ENCODE data around the gene SPON1. TPM values are rescaled to one million over a fixed set of nuclear protein-coding genes. Genes with fewer than 3 reads are reported as not detected.
"Not testable (repeated sequence)": the region's sequence is repeated elsewhere in the genome, so short reads cannot be mapped to it uniquely, and the experiment has no call there.

SPON1 gene
- total RNA-seq, 2 donors from 2014 or later, result 4.8 to 7.3 TPM

DNA sequence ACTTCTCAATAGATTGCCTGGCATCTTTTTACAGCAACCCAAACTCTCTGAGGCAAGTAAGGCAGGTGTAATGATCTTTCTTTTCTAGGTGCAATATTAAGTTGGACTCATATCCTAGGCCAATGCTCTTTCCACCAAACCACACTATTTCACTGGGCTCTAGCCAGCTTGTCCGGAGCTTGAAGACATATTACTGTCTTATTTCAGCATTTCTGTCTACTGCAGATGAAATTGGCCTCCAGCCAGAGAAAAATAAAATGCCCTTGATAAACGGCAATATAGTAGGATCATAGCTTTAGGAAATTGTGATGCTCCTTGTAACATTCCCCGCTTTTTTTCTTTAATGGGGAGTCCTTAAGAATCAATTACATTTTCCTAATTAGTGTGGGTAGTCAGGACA, 48.1 kb downstream of the SPON1 start:
- H3K27ac Mint-ChIP-seq, result no peak overlapping the region
- no peak for ATAC-seq

DNA sequence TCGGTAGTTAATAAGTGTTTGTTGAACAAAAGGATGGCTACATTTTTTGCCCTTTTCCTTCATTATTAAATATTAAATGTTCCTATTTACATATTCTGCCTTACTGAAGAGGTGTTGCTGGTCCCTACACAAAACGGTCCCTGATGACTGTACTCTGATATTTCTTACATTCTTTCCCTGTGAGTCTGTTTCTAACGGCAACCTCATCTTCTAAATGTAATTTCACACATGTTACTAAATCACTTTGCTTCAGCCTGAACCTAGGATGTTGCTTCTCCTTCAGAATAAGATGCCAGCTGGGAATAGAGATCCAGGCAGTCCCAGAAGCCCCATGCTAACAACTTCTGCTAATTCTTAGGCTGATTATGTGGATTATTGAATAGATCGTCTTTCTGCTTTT, 50.3 kb downstream of the SPON1 start:
- Mint-ChIP-seq H3K27me3 (no peaks in the 10 kb centered on the region), H3K4me1 (peaks cover 2% of the 10 kb centered on the region), H3K27ac (no peak overlapping the region), H3K36me3 (ENCODE audit: low read depth) (no peaks in the 10 kb centered on the region), H3K4me3 (no peak overlapping the region)
- ATAC-seq, result no peak
- H3K9me3 ChIP-seq (ENCODE audit: control insufficient read depth, low read length, poor library complexity, severe bottlenecking), result no peaks in the 10 kb centered on the region
- DNase-seq, result no peak

More for the DNA sequence above, 48.1 kb downstream of the SPON1 start:
- peaks cover 2% of the 10 kb centered on the region for H3K4me1 Mint-ChIP-seq
- no peaks in the 10 kb centered on the region for H3K36me3 Mint-ChIP-seq (ENCODE audit: low read depth)
- no peaks in the 10 kb centered on the region for H3K27me3 Mint-ChIP-seq
- H3K4me3 Mint-ChIP-seq, result no peak overlapping the region
- H3K9me3 ChIP-seq (ENCODE audit: control insufficient read depth, low read length, poor library complexity, severe bottlenecking), result no peaks in the 10 kb centered on the region
- DNase-seq, result no peak

DNA sequence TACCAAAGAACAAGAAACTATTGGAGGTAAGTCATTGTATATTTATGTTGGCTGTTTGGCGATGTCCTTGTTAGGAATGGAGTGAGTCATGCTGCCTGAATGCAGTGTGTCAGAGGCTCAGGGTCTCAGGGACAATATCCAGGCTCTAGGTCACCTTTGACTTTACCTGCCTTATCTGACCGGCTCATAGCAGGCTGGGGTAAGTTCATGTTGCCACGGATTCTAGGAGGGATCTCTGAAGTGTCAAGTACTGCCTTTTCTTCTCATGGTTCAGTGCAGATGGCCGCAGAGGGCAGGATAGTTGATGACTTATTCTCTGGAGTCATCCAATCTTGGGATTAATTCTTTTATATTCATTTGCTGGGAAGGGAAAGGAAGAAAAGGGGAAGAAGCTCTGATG, 53.2 kb downstream of the SPON1 start:
- Mint-ChIP-seq H3K27me3 (no peaks in the 10 kb centered on the region), H3K36me3 (ENCODE audit: low read depth) (no peaks in the 10 kb centered on the region), H3K4me3 (no peak overlapping the region), H3K27ac (no peak overlapping the region), H3K4me1 (peaks cover 2% of the 10 kb centered on the region)
- ATAC-seq (no peak), DNase-seq (no peak)
- no peaks in the 10 kb centered on the region for H3K9me3 ChIP-seq (ENCODE audit: control insufficient read depth, low read length, poor library complexity, severe bottlenecking)

DNA sequence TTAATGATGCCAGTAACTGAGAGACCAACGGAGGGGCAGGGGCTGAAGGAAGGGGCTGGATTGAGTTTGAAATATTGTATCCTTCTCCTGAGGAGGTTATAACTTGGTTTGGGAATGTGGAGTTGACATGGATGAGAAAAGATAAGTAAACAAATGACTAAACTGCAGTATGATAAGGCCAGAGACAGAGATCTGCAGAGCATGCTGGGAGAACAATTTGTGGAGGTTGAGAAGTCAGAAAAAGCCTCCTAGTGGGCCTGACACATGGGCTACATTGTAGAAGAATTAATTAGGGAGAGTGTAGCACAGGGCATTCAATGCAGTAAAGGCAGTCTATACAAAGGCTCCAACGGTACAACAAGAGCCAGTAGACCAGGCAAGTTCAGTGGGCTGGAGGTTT, 55.9 kb downstream of the SPON1 start:
- Mint-ChIP-seq H3K27me3 (peaks cover 15% of the 10 kb centered on the region), H3K4me1 (no peaks in the 10 kb centered on the region), H3K4me3 (no peak overlapping the region), H3K27ac (no peak overlapping the region), H3K36me3 (ENCODE audit: low read depth) (no peaks in the 10 kb centered on the region)
- no peak for DNase-seq
- no peak for ATAC-seq
- H3K9me3 ChIP-seq (ENCODE audit: control insufficient read depth, low read length, poor library complexity, severe bottlenecking), result no peaks in the 10 kb centered on the region

DNA sequence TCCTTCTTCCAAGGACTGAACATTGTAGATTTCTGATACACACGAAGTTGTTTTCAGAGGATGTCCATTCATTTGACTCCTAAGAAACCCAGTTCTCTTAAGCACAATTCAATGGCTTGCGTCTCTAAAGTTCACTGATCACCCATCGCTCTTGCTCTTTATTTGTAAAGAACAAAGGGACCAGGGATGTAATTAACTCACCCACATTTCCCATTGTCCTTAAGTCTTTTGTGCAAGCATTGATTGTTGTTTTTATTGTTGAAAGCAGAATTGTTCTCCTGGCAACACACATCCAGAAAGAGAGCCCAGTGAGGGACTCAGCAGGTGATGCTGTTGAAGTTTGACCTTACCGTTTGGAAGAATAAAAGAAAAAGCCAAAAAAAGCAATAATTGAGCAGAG, 59.2 kb downstream of the SPON1 start:
- H3K4me1 Mint-ChIP-seq, result no peaks in the 10 kb centered on the region
- DNase-seq, result no peak
- H3K27ac Mint-ChIP-seq, result no peak overlapping the region
- H3K9me3 ChIP-seq (ENCODE audit: control insufficient read depth, low read length, poor library complexity, severe bottlenecking), result no peaks in the 10 kb centered on the region
- ATAC-seq, result no peak
- H3K27me3 Mint-ChIP-seq, result peaks cover 30% of the 10 kb centered on the region
- H3K4me3 Mint-ChIP-seq, result no peak overlapping the region
- no peaks in the 10 kb centered on the region for H3K36me3 Mint-ChIP-seq (ENCODE audit: low read depth)

DNA sequence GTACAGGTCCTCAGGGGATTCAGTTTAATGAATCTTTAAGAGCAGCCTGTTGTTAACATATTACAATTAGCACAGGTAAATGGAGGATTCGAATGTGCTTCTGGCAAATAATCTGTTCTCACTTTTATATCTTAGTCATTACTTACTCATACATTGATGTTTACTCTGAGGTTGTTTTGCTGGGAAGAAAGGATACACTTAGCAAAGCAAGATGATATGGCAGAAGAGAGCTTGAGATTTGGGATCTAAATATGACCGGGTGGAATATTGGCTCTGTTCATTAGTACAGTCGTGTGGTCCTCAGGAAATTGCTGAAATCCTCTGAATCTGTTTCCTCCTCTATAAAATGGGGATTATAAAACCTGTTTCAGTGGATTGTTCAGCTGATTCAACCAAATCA, 59.7 kb downstream of the SPON1 start:
- Mint-ChIP-seq H3K36me3 (ENCODE audit: low read depth) (no peaks in the 10 kb centered on the region), H3K4me3 (no peak overlapping the region), H3K27ac (no peak overlapping the region), H3K27me3 (peaks cover 35% of the 10 kb centered on the region), H3K4me1 (no peaks in the 10 kb centered on the region)
- H3K9me3 ChIP-seq (ENCODE audit: control insufficient read depth, low read length, poor library complexity, severe bottlenecking), result no peaks in the 10 kb centered on the region
- ATAC-seq (no peak), DNase-seq (no peak)

DNA sequence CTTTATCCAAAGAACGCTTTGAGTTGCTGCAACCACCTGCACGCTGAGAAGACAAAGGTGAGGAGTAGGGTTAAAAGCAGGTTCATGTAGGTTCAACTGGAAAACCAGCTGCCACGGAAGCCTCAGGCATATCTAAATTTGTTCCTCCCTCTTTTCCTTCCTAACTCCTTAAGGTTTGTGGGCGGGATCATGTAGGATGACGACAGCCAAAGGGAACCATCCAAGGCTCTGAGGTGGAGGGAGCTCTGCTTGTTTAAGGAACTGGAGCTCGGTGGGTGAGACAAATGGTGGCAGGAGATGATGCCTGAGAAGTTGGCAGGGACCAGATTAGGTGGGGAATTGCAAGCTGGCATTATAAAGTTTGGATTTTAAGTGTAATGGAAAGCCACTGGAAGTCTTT, 60.3 kb downstream of the SPON1 start:
- no peak for DNase-seq
- no peaks in the 10 kb centered on the region for H3K9me3 ChIP-seq (ENCODE audit: control insufficient read depth, low read length, poor library complexity, severe bottlenecking)
- Mint-ChIP-seq H3K36me3 (ENCODE audit: low read depth) (no peaks in the 10 kb centered on the region), H3K4me1 (no peaks in the 10 kb centered on the region), H3K27ac (no peak overlapping the region), H3K27me3 (peaks cover 35% of the 10 kb centered on the region), H3K4me3 (no peak overlapping the region)
- ATAC-seq, result no peak

DNA sequence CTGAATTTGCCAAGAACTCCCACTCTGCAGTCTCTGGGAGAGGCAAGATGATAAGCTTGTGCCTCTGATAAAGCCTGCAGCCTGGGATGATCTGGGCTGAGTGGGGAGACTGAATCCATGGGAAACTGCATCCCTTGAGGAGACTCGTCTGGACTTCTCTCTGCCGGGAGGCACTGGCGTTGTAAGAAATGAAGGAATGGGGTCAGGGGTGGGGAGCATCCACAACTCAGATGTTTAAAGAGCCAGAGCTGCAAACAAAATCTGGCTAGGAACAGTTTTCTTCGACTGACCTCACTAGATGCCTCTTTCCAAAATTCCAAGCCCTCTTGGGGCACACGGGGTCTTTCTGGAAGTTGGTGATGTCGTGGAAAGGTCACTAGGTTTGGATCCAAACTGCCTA, 64.4 kb downstream of the SPON1 start:
- no peaks in the 10 kb centered on the region for H3K4me1 Mint-ChIP-seq
- DNase-seq, result no peak
- H3K9me3 ChIP-seq (ENCODE audit: control insufficient read depth, low read length, poor library complexity, severe bottlenecking), result no peaks in the 10 kb centered on the region
- no peak overlapping the region for H3K4me3 Mint-ChIP-seq
- peaks cover 36% of the 10 kb centered on the region for H3K27me3 Mint-ChIP-seq
- H3K27ac Mint-ChIP-seq, result no peak overlapping the region
- no peaks in the 10 kb centered on the region for H3K36me3 Mint-ChIP-seq (ENCODE audit: low read depth)
- ATAC-seq, result no peak

DNA sequence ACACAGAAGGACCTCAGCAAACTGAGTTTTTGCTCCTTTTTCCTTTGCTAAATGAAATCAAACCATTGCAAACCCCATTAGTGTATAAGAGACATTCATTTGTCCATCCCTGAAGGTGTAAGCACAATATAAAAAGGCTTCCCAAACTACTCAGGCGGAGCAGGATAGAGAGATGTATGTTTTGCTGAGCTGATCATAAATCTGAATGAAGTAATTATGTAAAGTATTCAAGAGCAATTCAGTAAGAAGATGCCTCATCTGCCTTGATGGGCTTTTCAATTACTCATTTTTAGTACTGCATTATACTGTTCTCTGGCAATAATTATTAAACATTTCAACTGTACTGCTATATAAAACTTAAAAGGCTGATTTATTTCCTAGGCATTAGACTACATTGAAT, 65.0 kb downstream of the SPON1 start:
- no peak overlapping the region for H3K27ac Mint-ChIP-seq

DNA sequence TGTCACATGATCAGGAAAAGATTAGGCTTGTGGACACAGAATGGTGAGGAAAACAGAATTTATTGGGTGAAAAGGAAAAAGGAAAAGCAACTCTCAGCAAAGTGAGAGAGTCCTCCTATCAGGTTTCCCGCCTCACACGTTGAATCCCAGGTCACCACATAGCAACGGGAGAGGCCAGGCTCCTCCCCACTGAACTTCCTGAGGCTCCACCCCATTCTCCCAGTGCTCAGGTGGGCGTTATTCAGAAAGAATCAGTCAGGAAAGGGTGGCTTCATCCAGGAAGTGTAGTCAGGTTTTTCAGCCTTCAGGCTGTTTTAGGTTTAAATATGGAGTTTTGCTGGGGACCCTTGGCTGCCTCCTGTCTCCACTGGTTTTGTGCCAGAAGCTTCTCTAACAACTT, 66.9 kb downstream of the SPON1 start:
- no peak overlapping the region for H3K4me3 Mint-ChIP-seq
- peaks cover 4% of the 10 kb centered on the region for H3K36me3 Mint-ChIP-seq (ENCODE audit: low read depth)
- H3K4me1 Mint-ChIP-seq, result no peaks in the 10 kb centered on the region
- H3K9me3 ChIP-seq (ENCODE audit: control insufficient read depth, low read length, poor library complexity, severe bottlenecking), result no peaks in the 10 kb centered on the region
- DNase-seq (no peak), ATAC-seq (no peak)
- no peak overlapping the region for H3K27ac Mint-ChIP-seq
- peaks cover 33% of the 10 kb centered on the region for H3K27me3 Mint-ChIP-seq

More for the DNA sequence above, 65.0 kb downstream of the SPON1 start:
- H3K27me3 Mint-ChIP-seq, result peaks cover 36% of the 10 kb centered on the region
- no peaks in the 10 kb centered on the region for H3K4me1 Mint-ChIP-seq
- no peak overlapping the region for H3K4me3 Mint-ChIP-seq
- DNase-seq (no peak), ATAC-seq (no peak)
- H3K36me3 Mint-ChIP-seq (ENCODE audit: low read depth), result no peaks in the 10 kb centered on the region
- H3K9me3 ChIP-seq (ENCODE audit: control insufficient read depth, low read length, poor library complexity, severe bottlenecking), result no peaks in the 10 kb centered on the region

DNA sequence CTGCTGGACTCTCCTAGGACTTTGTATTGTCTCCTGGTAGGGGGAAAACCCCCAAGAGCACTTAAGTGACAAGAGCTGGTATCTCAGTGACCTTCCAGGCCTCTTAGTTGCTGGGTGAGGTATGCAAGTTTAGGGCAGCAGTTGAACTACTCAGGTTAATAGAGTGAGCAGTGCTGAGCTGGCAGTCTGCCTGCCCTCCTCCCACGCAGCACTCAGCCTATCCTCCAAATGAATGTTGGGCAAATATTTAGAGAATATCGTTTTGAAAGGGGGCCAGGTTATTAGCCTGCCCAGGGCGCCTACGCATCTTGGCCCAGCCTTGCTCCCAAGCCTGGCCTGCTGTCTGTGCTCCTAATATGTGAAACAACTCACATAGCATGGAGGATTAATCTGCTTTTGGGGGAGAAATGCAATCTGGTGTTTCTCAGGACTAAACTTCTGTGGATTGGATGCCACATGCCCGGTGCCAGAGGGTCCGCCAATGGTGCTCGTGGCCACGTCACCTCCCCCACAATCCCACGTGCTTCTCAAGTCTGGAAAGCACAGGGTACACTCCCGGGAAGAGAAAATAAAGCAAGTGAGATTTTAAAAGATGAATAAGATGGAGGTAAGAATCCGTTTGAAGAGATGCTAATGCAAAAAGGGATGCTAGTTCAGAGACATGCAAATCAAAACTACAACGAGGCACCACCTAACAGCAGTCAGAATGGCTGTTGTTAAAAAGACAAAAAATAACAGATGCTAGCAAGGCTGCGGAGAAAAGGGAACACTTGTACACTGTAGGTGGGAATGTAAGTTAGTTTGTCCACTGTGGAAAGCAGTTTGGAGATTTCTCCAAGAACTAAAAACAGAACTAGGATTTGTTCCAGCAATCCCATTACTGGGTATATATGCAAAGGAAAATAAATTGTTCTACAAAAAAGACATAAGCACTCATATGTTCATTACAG, 67.7 kb downstream of the SPON1 start:
- no peak for ATAC-seq
- Mint-ChIP-seq H3K27me3 (peaks cover 33% of the 10 kb centered on the region), H3K36me3 (ENCODE audit: low read depth) (peaks cover 4% of the 10 kb centered on the region), H3K27ac (no peak overlapping the region), H3K4me1 (no peaks in the 10 kb centered on the region), H3K4me3 (no peak overlapping the region)
- no peak for DNase-seq
- no peaks in the 10 kb centered on the region for H3K9me3 ChIP-seq (ENCODE audit: control insufficient read depth, low read length, poor library complexity, severe bottlenecking)

DNA sequence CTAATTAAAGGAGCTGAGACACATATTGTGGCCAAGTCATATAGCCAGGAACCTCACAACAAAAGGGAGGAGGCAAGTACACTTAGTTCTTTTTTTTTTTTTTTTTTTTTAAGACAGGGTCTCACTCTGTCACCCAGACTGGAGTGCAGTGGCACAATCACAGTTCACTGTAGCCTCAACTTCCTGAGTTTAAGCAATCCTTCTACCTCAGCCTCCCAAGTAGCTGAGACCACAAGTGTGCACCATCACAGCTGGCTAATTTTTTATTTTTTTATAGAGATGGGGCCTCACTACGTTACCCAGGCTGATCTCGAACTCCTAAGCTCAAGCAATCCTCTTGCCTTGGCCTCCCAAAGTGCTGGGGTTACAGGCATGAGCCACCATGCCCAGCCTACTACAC, 73.0 kb downstream of the SPON1 start:
- H3K4me1 Mint-ChIP-seq; H3K9me3 ChIP-seq (ENCODE audit: control insufficient read depth, low read length, poor library complexity, severe bottlenecking); DNase-seq; H3K4me3 Mint-ChIP-seq; H3K36me3 Mint-ChIP-seq (ENCODE audit: low read depth); H3K27ac Mint-ChIP-seq; ATAC-seq; H3K27me3 Mint-ChIP-seq: not testable (repeated sequence)

DNA sequence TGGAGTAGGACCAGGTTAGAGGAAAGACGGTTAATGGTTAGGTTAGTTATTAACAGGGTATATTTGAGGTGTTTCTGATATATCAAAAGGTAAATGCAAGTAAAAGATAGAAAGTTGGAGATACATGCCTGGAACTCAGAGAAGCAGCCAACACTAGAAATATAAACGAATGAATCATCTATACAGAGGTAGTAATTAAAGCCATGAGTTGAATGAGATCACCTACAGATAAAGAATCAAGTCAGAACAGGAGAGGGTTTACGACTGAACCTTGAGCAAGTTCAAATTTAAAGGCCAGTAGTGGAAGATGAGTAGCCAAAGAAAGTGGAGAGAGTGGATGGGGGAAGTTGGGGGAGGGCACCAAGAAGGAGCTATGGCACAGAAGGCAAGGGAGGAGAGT, 73.9 kb downstream of the SPON1 start:
- Mint-ChIP-seq H3K27me3 (peaks cover 7% of the 10 kb centered on the region), H3K36me3 (ENCODE audit: low read depth) (peaks cover 4% of the 10 kb centered on the region), H3K4me3 (no peak overlapping the region), H3K27ac (no peak overlapping the region), H3K4me1 (no peaks in the 10 kb centered on the region)
- no peaks in the 10 kb centered on the region for H3K9me3 ChIP-seq (ENCODE audit: control insufficient read depth, low read length, poor library complexity, severe bottlenecking)
- DNase-seq, result no peak
- ATAC-seq, result no peak

DNA sequence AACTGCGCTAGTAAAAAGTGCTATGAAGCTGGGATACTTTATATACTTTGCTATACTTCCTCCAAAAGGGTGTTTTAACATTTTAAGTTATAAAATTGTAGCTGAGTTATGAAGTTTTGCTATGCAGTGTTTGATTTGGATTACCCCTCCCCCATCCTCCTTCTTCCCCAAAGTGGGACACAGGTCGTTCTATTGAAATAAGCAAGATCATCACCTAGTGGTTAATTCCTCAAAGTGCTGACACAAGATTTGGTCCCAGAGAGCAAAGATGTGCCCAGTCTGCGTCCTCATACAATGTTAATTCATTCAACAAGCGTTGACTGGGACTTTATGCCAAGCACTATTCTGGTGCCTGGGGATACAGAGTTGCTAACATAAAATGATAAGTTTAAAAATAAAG, 78.5 kb downstream of the SPON1 start:
- ATAC-seq (no peak), DNase-seq (no peak)
- H3K36me3 Mint-ChIP-seq (ENCODE audit: low read depth), result no peaks in the 10 kb centered on the region
- H3K4me1 Mint-ChIP-seq, result no peaks in the 10 kb centered on the region
- H3K4me3 Mint-ChIP-seq, result no peak overlapping the region
- H3K27ac Mint-ChIP-seq, result no peak overlapping the region
- peaks cover 2% of the 10 kb centered on the region for H3K27me3 Mint-ChIP-seq
- no peaks in the 10 kb centered on the region for H3K9me3 ChIP-seq (ENCODE audit: control insufficient read depth, low read length, poor library complexity, severe bottlenecking)
